GM21381 (cell line): ENCODE measurements around the gene SEMA4B.
A peak's percentile ranks its signal among the peaks of the same experiment; 100 is the strongest.
"Not testable (repeated sequence)": the region's sequence is repeated elsewhere in the genome, so short reads cannot be mapped to it uniquely, and the experiment has no call there.

ENCODE experiments used
- ATAC-seq: cut with Tn5 transposase; IDR thresholded peaks from one replicate; pipeline ENCODE4 v1.9.1; 2021; ENCODE audit warnings: mild to moderate bottlenecking, moderate library complexity; ENCODE audit not compliant: unreplicated experiment

The SEMA4B gene

GRCh38 chr15:90257776-90258175 is 56.6 kb downstream of the SEMA4B start:
- no peak for ATAC-seq

- peak; percentile 76 for ATAC-seq
Measured at GRCh38 chr15:90259524-90259923, 58.4 kb downstream of the SEMA4B start.

GRCh38 chr15:90260731-90261130 is 59.6 kb downstream of the SEMA4B start:
- not testable (repeated sequence) for ATAC-seq

- no peak for ATAC-seq
Measured at GRCh38 chr15:90261811-90262210, 60.7 kb downstream of the SEMA4B start.

- ATAC-seq, result no peak
Measured at GRCh38 chr15:90262426-90262825, 61.3 kb downstream of the SEMA4B start.

- no peak for ATAC-seq
Measured at GRCh38 chr15:90264671-90265070, 63.5 kb downstream of the SEMA4B start.

- peak; percentile 92 for ATAC-seq
Measured at GRCh38 chr15:90265271-90266060, 64.3 kb downstream of the SEMA4B start, which contains the start of gene NGRN. NGRN (plus strand) TSS chr15:90265672; CDS start chr15:90265713, 41 bp downstream.

- ATAC-seq, result peak; percentile 5
Measured at GRCh38 chr15:90266061-90266431, 64.9 kb downstream of the SEMA4B start.

- ATAC-seq, result no peak
Measured at GRCh38 chr15:90266485-90266884, 65.4 kb downstream of the SEMA4B start.

- no peak for ATAC-seq
Measured at GRCh38 chr15:90268415-90268814, 67.3 kb downstream of the SEMA4B start.

GRCh38 chr15:90270502-90271150 is 69.5 kb downstream of the SEMA4B start:
- no peak for ATAC-seq

GRCh38 chr15:90271459-90272166 is 70.5 kb downstream of the SEMA4B start:
- ATAC-seq, result no peak

GRCh38 chr15:90278467-90278866 is 77.3 kb downstream of the SEMA4B start:
- ATAC-seq, result not testable (repeated sequence)
